Neural progenitor cell (in vitro differentiated cells): Measurements from ENCODE around the gene DNAH3.

Experiments
- CTCF ChIP-seq: fragments of 200-600 bp; sonication (generic); IDR thresholded peaks from 2 replicates; pipeline ENCODE4 v1.5.1; 2017; ENCODE audit warnings: antibody characterized with exemption, mild to moderate bottlenecking
- EZH2 ChIP-seq: fragments of 200-600 bp; sonication (generic); IDR thresholded peaks from 2 replicates; pipeline ENCODE4 v1.6.1; 2017; ENCODE audit warnings: antibody characterized with exemption, mild to moderate bottlenecking, moderate library complexity
- EZH2phosphoT487 ChIP-seq: fragments of 200-600 bp; sonication (generic); IDR thresholded peaks from 2 replicates; pipeline ENCODE4 v1.6.1; 2017; ENCODE audit warnings: antibody characterized with exemption

- TF ChIP-seq CTCF: no peak
- TF ChIP-seq EZH2: no peak
- TF ChIP-seq EZH2phosphoT487: no peak
Measured at GRCh38 chr16:21150375-21151001, at the start of gene DNAH3.
